Stimulated activated CD8-positive, alpha-beta memory T cell treated with anti-CD3 and anti-CD28 coated beads, Interleukin-4, amount 100 ng/mL, for 4 hours (primary cell): Measurements from ENCODE around the gene CACNB1.
"Not testable (repeated sequence)": the region's sequence is repeated elsewhere in the genome, so short reads cannot be mapped to it uniquely, and the experiment has no call there.

Source experiments
- DNase-seq, 2 donors: peaks; one replicate each; pipeline ENCODE4 v3.0.0-alpha.2; 2020; ENCODE audit warnings: low read depth in 2 of 2, low spot score in 1 of 2

CACNB1 gene

DNA sequence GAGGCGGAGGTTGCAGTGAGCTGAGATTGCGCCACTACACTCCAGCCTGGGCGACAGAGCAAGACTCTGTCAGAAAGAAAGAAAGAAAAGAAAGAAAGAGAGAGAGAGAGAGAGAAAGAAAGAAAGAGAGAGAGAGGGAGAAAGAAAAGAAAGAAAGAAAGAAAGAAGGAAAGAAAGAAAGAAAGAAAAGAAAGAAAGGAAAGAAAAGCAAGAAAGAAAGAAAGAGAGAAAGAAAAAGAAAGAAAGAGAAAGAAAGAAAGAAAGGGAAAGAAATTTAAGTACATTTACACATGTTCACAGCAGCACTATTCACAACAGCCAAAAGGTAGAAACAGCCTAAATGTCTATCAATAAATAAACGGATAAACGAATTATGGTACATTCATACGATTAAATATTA lies 67.9 kb downstream of the CACNB1 start:
- DNase-seq, result not testable (repeated sequence)

DNA sequence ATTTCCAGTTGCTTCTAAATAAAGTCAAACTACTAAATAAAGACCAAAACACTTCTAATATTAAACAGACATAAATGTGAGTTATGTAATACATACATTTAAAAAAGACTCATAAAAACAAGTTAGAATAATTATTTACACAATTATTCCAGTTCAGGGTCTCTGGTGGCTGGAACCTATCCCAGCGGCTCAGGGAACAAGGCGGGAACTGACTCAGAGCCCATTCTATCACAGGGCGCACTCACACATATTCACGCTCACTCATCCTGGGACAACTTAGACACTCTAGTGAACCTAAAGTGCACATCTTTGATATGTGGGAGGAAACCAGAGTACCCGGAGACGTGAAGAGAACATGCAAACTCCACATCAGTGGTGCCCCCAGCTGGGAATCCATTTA lies 71.0 kb downstream of the CACNB1 start:
- DNase-seq, result no peak

DNA sequence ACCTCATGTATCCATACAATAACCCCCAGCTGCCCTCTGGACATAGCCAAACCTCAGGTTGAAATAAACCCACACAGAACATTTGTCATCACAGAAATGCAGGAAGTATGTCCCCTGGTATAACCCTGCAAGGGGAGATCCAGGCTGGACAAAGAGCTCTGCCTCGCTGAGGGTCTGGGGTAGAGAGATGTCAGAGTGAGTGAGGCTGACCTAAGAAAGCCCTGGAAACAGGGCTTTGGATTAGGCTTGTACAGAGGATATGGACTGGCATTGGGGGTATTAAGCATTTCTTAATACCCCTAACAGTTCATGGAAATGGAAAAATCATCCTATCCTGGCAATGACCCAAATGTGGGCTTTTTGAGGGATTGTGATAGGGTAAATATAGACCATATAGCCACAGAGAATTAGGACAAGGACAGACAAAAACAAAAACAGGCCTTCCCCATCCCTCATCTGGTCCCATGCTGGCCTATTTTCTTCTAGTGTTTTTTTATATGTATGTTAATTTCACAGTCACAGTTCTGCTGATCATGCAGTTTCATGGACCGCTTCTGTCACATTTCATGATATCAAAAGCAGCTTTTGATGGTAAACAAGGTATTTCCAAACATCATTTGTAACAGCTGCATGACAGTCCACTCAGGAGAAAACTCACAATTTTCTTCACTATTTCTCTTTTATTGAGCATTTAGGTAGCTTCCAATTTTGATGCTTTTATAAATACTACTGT lies 72.2 kb downstream of the CACNB1 start:
- no peak for DNase-seq

DNA sequence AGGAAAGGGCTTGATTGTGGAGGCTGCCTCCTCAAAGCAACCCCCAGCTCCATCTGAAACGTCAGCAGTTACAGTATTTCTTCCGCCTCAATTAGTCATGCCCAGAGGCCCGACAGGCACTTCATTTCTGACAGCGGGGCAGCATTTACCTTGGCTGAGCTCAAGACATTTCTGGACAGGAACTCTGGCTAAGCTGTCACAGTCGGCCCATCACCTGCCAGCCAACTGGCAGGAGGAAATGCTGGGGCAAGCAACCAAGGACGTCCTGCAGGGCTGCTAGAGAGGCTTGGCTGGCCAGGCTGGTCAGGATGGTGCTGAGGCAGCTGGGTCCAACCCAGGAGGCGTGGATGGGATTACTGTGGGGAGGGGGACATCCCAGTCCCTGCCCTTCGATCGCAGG lies 73.8 kb downstream of the CACNB1 start:
- DNase-seq, result no peak
